HEK293 (cell line): ENCODE measurements around the gene DIRAS1.
A peak's percentile ranks its signal among the peaks of the same experiment; 100 is the strongest.

Source experiments
- CTCF ChIA-PET: fragments of 350-600 bp; formaldehyde crosslinking; extraction: SDS; loops from one replicate; lab custom pipeline; 2021; ENCODE audit warnings: antibody characterized with exemption; lab: Yijun Ruan, JAX
- POLR2A ChIA-PET: fragments of 300-600 bp; formaldehyde crosslinking; extraction: SDS; loops from one replicate; lab custom pipeline; 2020; ENCODE audit warnings: antibody characterized with exemption, inconsistent platforms; lab: Yijun Ruan, JAX
- H3K27ac ChIP-seq: fragments of 200-500 bp; sonication (Bioruptor generic); 2 replicates; pipeline ENCODE4 v1.5.1; 2014; ENCODE audit warnings: low read depth, low read length, control low read depth, inconsistent platforms; ENCODE audit errors: extremely low read depth
- H3K36me3 ChIP-seq, 2 experiments: fragments of 200-500 bp in 1 of 2; sonication (Bioruptor generic) in 1 of 2; 1 replicate in 1 of 2; 2 replicates in 1 of 2; pipeline ENCODE4 v1.5.1; 2014 to 2017; ENCODE audit warnings: inconsistent platforms in 2 of 2, low read length in 2 of 2; ENCODE audit not compliant: control insufficient read depth in 2 of 2, insufficient read depth in 1 of 2
- H3K4me1 ChIP-seq: fragments of 200-500 bp; sonication (Bioruptor generic); 2 replicates; pipeline ENCODE4 v1.5.1; 2014; ENCODE audit warnings: mild to moderate bottlenecking, low read length, inconsistent platforms; ENCODE audit not compliant: control insufficient read depth, insufficient read depth
- H3K4me3 ChIP-seq: 2 replicates; pipeline ENCODE4 v1.5.1; 2011; ENCODE audit warnings: low read depth, mild to moderate bottlenecking, control low read depth, low read length, moderate library complexity
- H3K9me3 ChIP-seq: fragments of 200-500 bp; sonication (Bioruptor generic); 2 replicates; pipeline ENCODE4 v1.5.1; 2014; ENCODE audit warnings: low read depth, low read length, inconsistent platforms; ENCODE audit not compliant: control insufficient read depth, insufficient read depth
- HIC1 ChIP-seq: fragments of 450-650 bp; formaldehyde crosslinking; IDR thresholded peaks from 2 replicates; pipeline ENCODE4 v1.5.1; 2016; ENCODE audit warnings: missing biosample characterization, missing genetic modification characterization
- KLF16 ChIP-seq: fragments of 450-650 bp; formaldehyde crosslinking; IDR thresholded peaks from 2 replicates; pipeline ENCODE4 v1.5.1; 2017; ENCODE audit warnings: missing biosample characterization, missing genetic modification characterization
- REPIN1 ChIP-seq: fragments of 450-650 bp; formaldehyde crosslinking; IDR thresholded peaks from 2 replicates; pipeline ENCODE4 v1.5.1; 2017; ENCODE audit warnings: missing biosample characterization, missing genetic modification characterization, low read depth
- SP7 ChIP-seq: fragments of 450-650 bp; formaldehyde crosslinking; IDR thresholded peaks from 2 replicates; pipeline ENCODE4 v1.5.1; 2016; ENCODE audit warnings: missing biosample characterization, missing genetic modification characterization
- YY1 ChIP-seq: fragments of 450-650 bp; formaldehyde crosslinking; IDR thresholded peaks from 2 replicates; pipeline ENCODE4 v1.5.1; 2018; ENCODE audit warnings: missing biosample characterization, missing genetic modification characterization
- ZBTB1 ChIP-seq: fragments of 450-650 bp; formaldehyde crosslinking; IDR thresholded peaks from 2 replicates; pipeline ENCODE4 v1.5.1; 2016; ENCODE audit warnings: missing biosample characterization, missing genetic modification characterization
- ZBTB20 ChIP-seq: fragments of 450-650 bp; formaldehyde crosslinking; IDR thresholded peaks from 2 replicates; pipeline ENCODE4 v1.5.1; 2016; ENCODE audit warnings: missing biosample characterization, missing genetic modification characterization
- ZBTB21 ChIP-seq: fragments of 450-650 bp; formaldehyde crosslinking; IDR thresholded peaks from 2 replicates; pipeline ENCODE4 v1.5.1; 2017; ENCODE audit warnings: missing biosample characterization, missing genetic modification characterization
- ZBTB7A ChIP-seq: fragments of 450-650 bp; formaldehyde crosslinking; IDR thresholded peaks from 2 replicates; pipeline ENCODE4 v1.5.1; 2016; ENCODE audit warnings: low read depth, missing biosample characterization, missing genetic modification characterization
- ZBTB8A ChIP-seq: fragments of 450-650 bp; formaldehyde crosslinking; IDR thresholded peaks from 2 replicates; pipeline ENCODE4 v1.5.1; 2016; ENCODE audit warnings: missing biosample characterization, missing genetic modification characterization
- ZFHX2 ChIP-seq: fragments of 450-650 bp; formaldehyde crosslinking; conservative IDR thresholded peaks from 2 replicates; pipeline ENCODE4 v1.5.1; 2016; ENCODE audit warnings: missing biosample characterization, missing genetic modification characterization
- ZFP3 ChIP-seq: fragments of 450-650 bp; formaldehyde crosslinking; IDR thresholded peaks from 2 replicates; pipeline ENCODE4 v1.5.1; 2016; ENCODE audit warnings: low read depth, missing biosample characterization, missing genetic modification characterization
- ZIC2 ChIP-seq: fragments of 450-650 bp; formaldehyde crosslinking; IDR thresholded peaks from 2 replicates; pipeline ENCODE4 v1.5.1; 2016; ENCODE audit warnings: missing biosample characterization, missing genetic modification characterization
- ZNF10 ChIP-seq: fragments of 450-650 bp; formaldehyde crosslinking; IDR thresholded peaks from 2 replicates; pipeline ENCODE4 v1.5.1; 2017; ENCODE audit warnings: missing biosample characterization, missing genetic modification characterization
- ZNF132 ChIP-seq: fragments of 450-650 bp; formaldehyde crosslinking; IDR thresholded peaks from 2 replicates; pipeline ENCODE4 v1.5.1; 2017; ENCODE audit warnings: missing biosample characterization, missing genetic modification characterization, borderline replicate concordance
- ZNF16 ChIP-seq: fragments of 450-650 bp; formaldehyde crosslinking; IDR thresholded peaks from 2 replicates; pipeline ENCODE4 v1.5.1; 2016; ENCODE audit warnings: low read depth, missing biosample characterization, missing genetic modification characterization
- ZNF184 ChIP-seq: fragments of 450-650 bp; IDR thresholded peaks from 2 replicates; pipeline ENCODE4 v1.5.1; 2018; ENCODE audit warnings: missing biosample characterization, mild to moderate bottlenecking, missing genetic modification characterization
- ZNF223 ChIP-seq: fragments of 450-650 bp; formaldehyde crosslinking; IDR thresholded peaks from 2 replicates; pipeline ENCODE4 v1.5.1; 2016; ENCODE audit warnings: missing biosample characterization, missing genetic modification characterization
- ZNF350 ChIP-seq: fragments of 450-650 bp; formaldehyde crosslinking; IDR thresholded peaks from 2 replicates; pipeline ENCODE4 v1.5.0; 2017; ENCODE audit warnings: missing biosample characterization, mild to moderate bottlenecking, missing genetic modification characterization
- ZNF501 ChIP-seq: fragments of 450-650 bp; formaldehyde crosslinking; IDR thresholded peaks from 2 replicates; pipeline ENCODE4 v1.5.1; 2016; ENCODE audit warnings: missing biosample characterization, missing genetic modification characterization
- ZNF510 ChIP-seq: fragments of 450-650 bp; formaldehyde crosslinking; IDR thresholded peaks from 2 replicates; pipeline ENCODE4 v1.5.1; 2018; ENCODE audit warnings: mild to moderate bottlenecking, missing genetic modification characterization, missing biosample characterization; ENCODE audit not compliant: insufficient replicate concordance
- ZNF529 ChIP-seq: fragments of 450-650 bp; formaldehyde crosslinking; IDR thresholded peaks from 2 replicates; pipeline ENCODE4 v1.5.1; 2017; ENCODE audit warnings: missing genetic modification characterization, missing biosample characterization; ENCODE audit not compliant: insufficient replicate concordance
- ZNF596 ChIP-seq: fragments of 450-650 bp; IDR thresholded peaks from 2 replicates; pipeline ENCODE4 v1.5.0; 2018; ENCODE audit warnings: missing biosample characterization, mild to moderate bottlenecking, missing genetic modification characterization, moderate library complexity
- ZNF600 ChIP-seq: fragments of 450-650 bp; formaldehyde crosslinking; IDR thresholded peaks from 2 replicates; pipeline ENCODE4 v1.5.1; 2016; ENCODE audit warnings: missing biosample characterization, missing genetic modification characterization
- ZNF621 ChIP-seq: fragments of 450-650 bp; formaldehyde crosslinking; IDR thresholded peaks from 2 replicates; pipeline ENCODE4 v1.5.1; 2017; ENCODE audit warnings: missing biosample characterization, missing genetic modification characterization
- ZNF629 ChIP-seq: fragments of 450-650 bp; formaldehyde crosslinking; IDR thresholded peaks from 2 replicates; pipeline ENCODE4 v1.5.1; 2017; ENCODE audit warnings: missing biosample characterization, missing genetic modification characterization
- ZNF639 ChIP-seq: fragments of 450-650 bp; formaldehyde crosslinking; IDR thresholded peaks from 2 replicates; pipeline ENCODE4 v1.5.1; 2016; ENCODE audit warnings: missing biosample characterization, missing genetic modification characterization

Gene DIRAS1

GRCh38 chr19:2724148-2724557, 3.0 kb upstream of the DIRAS1 start (continued):
- TF ChIP-seq ZFP3 (no peak), ZNF184 (no peak), ZNF132 (tag by site-specific recombination) (no peak)
- TF ChIP-seq, all 188 proteins: peak for 2

- Histone ChIP-seq H3K4me3 (no peak overlapping the region), H3K27ac (no peak overlapping the region), H3K4me1 (no peaks in the 10 kb centered on the region), H3K36me3 (no peaks in the 10 kb centered on the region), H3K9me3 (no peaks in the 10 kb centered on the region)
- POLR2A ChIA-PET: no interaction called here
- CTCF ChIA-PET: interaction anchor here (0.6 to 1.2 kb wide), 2 partner anchors 75 to 165 kb away, joined by 3 to 6 read pairs; no protein-coding TSS in a partner anchor
- TF ChIP-seq ZNF600 (tag by site-specific recombination) (peak; percentile 76), ZBTB1 (tag by site-specific recombination) (no peak)
These were observed 2.6 kb upstream of the DIRAS1 start for GRCh38 chr19:2723747-2724146.

GRCh38 chr19:2723345-2723715, 2.2 kb upstream of the DIRAS1 start:
- POLR2A ChIA-PET: no interaction called here
- CTCF ChIA-PET: interaction anchor here (0.6 to 1.2 kb wide), 2 partner anchors 75 to 165 kb away, joined by 3 to 6 read pairs; no protein-coding TSS in a partner anchor
- Histone ChIP-seq H3K4me1 (no peaks in the 10 kb centered on the region), H3K27ac (no peak overlapping the region), H3K4me3 (no peak overlapping the region), H3K36me3 (no peaks in the 10 kb centered on the region), H3K9me3 (no peaks in the 10 kb centered on the region)
- TF ChIP-seq ZBTB7A (tag by site-specific recombination): no peak
- TF ChIP-seq ZFHX2 (tag by site-specific recombination): 0 out of 2 replicates have a peak, but pooled peaks have one; percentile 4

- H3K9me3 ChIP-seq: no peaks in the 10 kb centered on the region
- H3K4me3 ChIP-seq: no peak overlapping the region
- H3K27ac ChIP-seq: no peak overlapping the region
- CTCF ChIA-PET: interaction anchor here (1.2 kb wide), 1 partner anchor 74 kb away, joined by 6 read pairs; no protein-coding TSS in a partner anchor
- no peaks in the 10 kb centered on the region for H3K4me1 ChIP-seq
- H3K36me3 ChIP-seq: peaks cover 0 to 5% of the 10 kb centered on the region in 2 experiments; a peak in 1 of 3 replicates
- POLR2A ChIA-PET: interaction anchor here (1.1 kb wide), 1 partner anchor 21 kb away, joined by 3 read pairs; no protein-coding TSS in a partner anchor
- TF ChIP-seq ZNF596 (tag by site-specific recombination): no peak
- no peak for TF ChIP-seq ZBTB7A (tag by site-specific recombination)
- peak; percentile 36; the same call in 1 of the 2 replicates for TF ChIP-seq ZBTB20 (tag by site-specific recombination)
- no peak for TF ChIP-seq ZNF529
- no peak for TF ChIP-seq ZNF639 (tag by site-specific recombination)
- no peak for TF ChIP-seq ZNF621
- TF ChIP-seq ZNF223 (tag by site-specific recombination): no peak
- no peak for TF ChIP-seq ZNF510 (tag by site-specific recombination)
- no peak for TF ChIP-seq ZNF350 (tag by site-specific recombination)
- peak; percentile 42; the same call in 1 of the 2 replicates for TF ChIP-seq ZBTB8A
- TF ChIP-seq ZNF10 (tag by site-specific recombination): peak; percentile 70; the same call in 1 of the 2 replicates
- TF ChIP-seq ZNF629 (tag by site-specific recombination): 0 out of 2 replicates have a peak, but pooled peaks have one; percentile 39
- no peak for TF ChIP-seq REPIN1
- peak; percentile 95 for TF ChIP-seq ZNF16 (tag by site-specific recombination)
- no peak for TF ChIP-seq ZNF501 (tag by site-specific recombination)
- peak; percentile 75 for TF ChIP-seq ZIC2
- TF ChIP-seq YY1 (tag by site-specific recombination): no peak
- TF ChIP-seq ZBTB21 (tag by site-specific recombination): no peak
- peak; percentile 85 for TF ChIP-seq HIC1 (tag by site-specific recombination)
- TF ChIP-seq KLF16 (tag by site-specific recombination): no peak
- peak; percentile 68; the same call in 1 of the 2 replicates for TF ChIP-seq SP7
These were observed 1.6 kb upstream of the DIRAS1 start for GRCh38 chr19:2722541-2723344.
